ENCODE results near the gene ELP6. TPM values are rescaled to one million over a fixed set of nuclear protein-coding genes. Genes with fewer than 3 reads are reported as not detected.

Gene ELP6
- total and polyA plus RNA-seq, 9 of the 15 experiments (the other 6 are each of a cell fraction or from before 2014, with no cell fraction given): 76.9 to 198 (median 83.3) TPM

GRCh38 chr3:47512416-47513124 is 942 bp downstream of the ELP6 start (continued):
- TF ChIP-seq, protein P1, sequence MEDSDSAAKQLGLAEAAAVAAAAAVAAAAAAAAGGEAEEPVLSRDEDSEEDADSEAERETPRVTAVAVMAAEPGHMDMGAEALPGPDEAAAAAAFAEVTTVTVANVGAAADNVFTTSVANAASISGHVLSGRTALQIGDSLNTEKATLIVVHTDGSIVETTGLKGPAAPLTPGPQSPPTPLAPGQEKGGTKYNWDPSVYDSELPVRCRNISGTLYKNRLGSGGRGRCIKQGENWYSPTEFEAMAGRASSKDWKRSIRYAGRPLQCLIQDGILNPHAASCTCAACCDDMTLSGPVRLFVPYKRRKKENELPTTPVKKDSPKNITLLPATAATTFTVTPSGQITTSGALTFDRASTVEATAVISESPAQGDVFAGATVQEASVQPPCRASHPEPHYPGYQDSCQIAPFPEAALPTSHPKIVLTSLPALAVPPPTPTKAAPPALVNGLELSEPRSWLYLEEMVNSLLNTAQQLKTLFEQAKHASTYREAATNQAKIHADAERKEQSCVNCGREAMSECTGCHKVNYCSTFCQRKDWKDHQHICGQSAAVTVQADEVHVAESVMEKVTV (CRISPR knock-in tag; IDR thresholded peaks at IDR 0.05): peak; percentile 5; the same call in 1 of the 2 replicates
- TF ChIP-seq CEBPG (CRISPR knock-in tag; IDR thresholded peaks at IDR 0.05) (no peak), CEBPG (tag; conservative IDR thresholded peaks at IDR 0.05 in 1 of 2, IDR thresholded peaks at IDR 0.05 in 1 of 2) (no peak), ZNF699 (CRISPR knock-in tag; IDR thresholded peaks at IDR 0.05; ENCODE audit: insufficient replicate concordance) (no peak), MIER1 (IDR thresholded peaks at IDR 0.05; ENCODE audit: low read depth) (peak; percentile 83), YY1 (IDR thresholded peaks at IDR 0.05; ENCODE audit: borderline replicate concordance in 1 of 3, control insufficient read depth in 1 of 3, extremely low read depth in 1 of 3, insufficient read depth in 3 of 3, insufficient read length in 1 of 3, insufficient replicate concordance in 2 of 3, low read depth in 1 of 3, low read length in 2 of 3) (peak; percentile 22 to 83 (median 72)), HDGF (IDR thresholded peaks at IDR 0.05) (0 out of 2 replicates have a peak, but pooled peaks have one; percentile 22), TGIF2 (CRISPR knock-in tag; IDR thresholded peaks at IDR 0.05) (no peak), SMARCE1 (IDR thresholded peaks at IDR 0.05) (0 out of 2 replicates have a peak, but pooled peaks have one; percentile 25), ATF4 (CRISPR knock-in tag; IDR thresholded peaks at IDR 0.05) (0 out of 2 replicates have a peak, but pooled peaks have one; percentile 3), MEF2D (tag; conservative IDR thresholded peaks at IDR 0.05; ENCODE audit: low read depth) (0 out of 2 replicates have a peak, but pooled peaks have one; percentile 35), TEAD4 (IDR thresholded peaks at IDR 0.05; ENCODE audit: low read length) (no peak), TEAD4 (CRISPR knock-in tag; IDR thresholded peaks at IDR 0.05; ENCODE audit: borderline replicate concordance) (0 out of 2 replicates have a peak, but pooled peaks have one; percentile 11), SIN3A (IDR thresholded peaks at IDR 0.05; ENCODE audit: borderline replicate concordance in 2 of 2, control insufficient read depth in 1 of 2, low read depth in 2 of 2, low read length in 2 of 2) (0 out of 4 replicates have a peak, but pooled peaks have one; percentile 10 to 28), SMARCA5 (IDR thresholded peaks at IDR 0.05) (peak; percentile 78), LARP7 (IDR thresholded peaks at IDR 0.05) (peak; percentile 71; the same call in 1 of the 2 replicates), TBP (optimal IDR thresholded peaks at IDR 0.05; ENCODE audit: low read depth, low read length) (peak; percentile 11), TAF7 (tag; IDR thresholded peaks at IDR 0.05) (peak; percentile 45), SMAD3 (CRISPR knock-in tag; conservative IDR thresholded peaks at IDR 0.05) (no peak)
